8988T (cell line): ENCODE results near the gene PFKL.
"Not testable (repeated sequence)": the region's sequence is repeated elsewhere in the genome, so short reads cannot be mapped to it uniquely, and the experiment has no call there.

Experiments used
- DNase-seq: peaks from one replicate; pipeline ENCODE4 v3.0.0; 2011

The PFKL gene

DNA sequence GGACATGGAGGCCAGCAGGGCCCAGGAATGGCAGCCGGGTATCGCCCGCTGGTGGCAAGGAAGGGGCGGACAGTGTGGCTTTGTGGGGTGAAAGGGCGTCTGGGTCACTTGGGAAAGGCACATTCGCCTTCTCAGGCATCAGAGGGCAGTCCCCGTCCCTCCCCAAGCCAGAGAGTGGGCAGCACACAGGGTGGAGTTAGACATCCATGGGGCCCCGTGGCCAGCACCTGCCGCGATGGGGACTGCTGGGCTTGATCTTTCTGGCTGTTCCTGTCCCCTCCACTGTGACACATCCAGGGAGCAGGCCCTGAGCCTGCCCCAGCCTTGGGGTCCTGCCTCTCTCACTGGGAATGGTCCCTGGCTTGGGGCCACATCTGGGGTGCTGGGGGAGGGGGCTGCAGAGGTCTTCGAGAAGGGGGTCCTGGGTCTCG is 49.6 kb downstream of the PFKL start:
- no peak for DNase-seq

DNA sequence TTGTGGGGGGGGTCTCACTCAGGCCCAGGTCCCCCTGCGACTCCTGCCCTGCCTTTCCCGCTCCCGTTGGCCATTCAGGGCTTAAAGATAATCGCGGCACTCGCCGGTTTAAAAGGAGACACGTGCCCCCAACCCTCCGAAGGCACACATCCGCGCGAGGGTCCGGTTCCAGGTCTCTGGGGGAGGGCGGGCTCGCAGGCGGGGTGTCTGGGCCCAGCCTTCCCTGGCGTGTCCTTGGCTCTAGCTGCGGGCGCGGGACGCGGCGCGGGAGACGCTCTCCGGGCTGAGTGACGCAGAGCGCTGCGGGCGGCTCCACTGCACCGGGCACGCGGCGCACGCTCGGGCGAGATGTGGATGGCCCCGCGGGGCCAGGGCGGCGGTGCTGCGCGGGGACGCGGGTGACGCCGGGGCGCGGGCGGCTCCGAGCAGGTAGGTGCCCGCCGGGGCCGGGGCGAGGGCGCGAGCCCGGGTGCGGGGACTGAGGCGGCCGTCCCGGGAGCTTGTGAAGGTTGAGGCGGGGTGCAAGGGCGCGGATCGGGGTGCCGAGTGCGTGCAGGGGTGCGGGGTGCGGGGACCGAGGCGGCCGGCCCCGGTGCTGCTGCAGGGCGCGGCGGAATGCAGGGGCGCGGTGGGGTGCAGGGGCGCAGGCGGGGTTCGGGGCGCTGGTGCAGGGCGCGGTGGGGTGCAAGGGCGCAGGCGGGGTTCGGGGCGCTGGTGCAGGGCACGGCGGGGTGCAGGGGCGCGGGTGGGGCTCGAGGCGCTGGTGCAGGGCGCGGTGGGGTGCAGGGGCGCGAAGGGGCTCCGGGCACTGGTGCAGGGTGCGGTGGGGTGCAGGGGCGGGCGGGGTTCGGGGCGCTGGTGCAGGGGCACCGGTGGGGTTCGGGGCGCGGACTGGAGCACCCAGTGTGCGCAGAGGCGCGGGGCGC is 50.3 kb downstream of the PFKL start:
- no peak for DNase-seq

DNA sequence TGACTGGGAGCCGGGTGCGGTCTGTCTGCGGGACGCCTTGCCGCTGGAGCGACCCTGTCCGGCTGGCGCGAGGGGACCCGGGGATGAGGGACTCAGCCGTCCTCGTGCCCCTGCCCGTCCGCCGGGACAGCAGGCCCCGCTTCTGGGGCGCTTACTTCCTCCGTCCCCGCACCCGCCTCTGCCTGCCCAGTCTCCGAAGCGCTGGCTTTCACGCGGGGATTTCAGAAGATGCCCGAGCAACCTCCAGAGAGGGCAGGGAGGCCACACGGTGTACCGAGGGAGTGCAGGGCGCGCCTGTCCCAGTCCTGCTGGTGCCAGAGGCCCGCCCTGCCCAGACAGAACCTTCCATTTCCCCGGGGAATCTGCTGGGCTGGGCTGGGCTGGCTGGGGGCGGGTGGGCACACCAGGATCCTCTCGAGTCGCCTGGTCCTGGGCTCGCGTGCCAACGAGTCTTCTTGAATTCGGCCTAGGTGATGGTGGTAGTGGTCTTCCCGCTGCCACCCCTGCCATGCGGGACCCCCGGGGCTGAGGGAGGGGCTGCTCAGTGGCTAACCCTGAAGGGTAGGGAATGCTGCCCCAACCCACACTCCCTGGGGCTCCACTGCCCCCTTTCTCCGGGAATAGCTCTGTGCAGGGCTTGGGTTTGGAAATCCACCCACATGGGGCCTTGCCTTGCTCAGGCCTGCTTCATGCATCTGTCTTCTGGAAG is 51.1 kb downstream of the PFKL start:
- DNase-seq: no peak

DNA sequence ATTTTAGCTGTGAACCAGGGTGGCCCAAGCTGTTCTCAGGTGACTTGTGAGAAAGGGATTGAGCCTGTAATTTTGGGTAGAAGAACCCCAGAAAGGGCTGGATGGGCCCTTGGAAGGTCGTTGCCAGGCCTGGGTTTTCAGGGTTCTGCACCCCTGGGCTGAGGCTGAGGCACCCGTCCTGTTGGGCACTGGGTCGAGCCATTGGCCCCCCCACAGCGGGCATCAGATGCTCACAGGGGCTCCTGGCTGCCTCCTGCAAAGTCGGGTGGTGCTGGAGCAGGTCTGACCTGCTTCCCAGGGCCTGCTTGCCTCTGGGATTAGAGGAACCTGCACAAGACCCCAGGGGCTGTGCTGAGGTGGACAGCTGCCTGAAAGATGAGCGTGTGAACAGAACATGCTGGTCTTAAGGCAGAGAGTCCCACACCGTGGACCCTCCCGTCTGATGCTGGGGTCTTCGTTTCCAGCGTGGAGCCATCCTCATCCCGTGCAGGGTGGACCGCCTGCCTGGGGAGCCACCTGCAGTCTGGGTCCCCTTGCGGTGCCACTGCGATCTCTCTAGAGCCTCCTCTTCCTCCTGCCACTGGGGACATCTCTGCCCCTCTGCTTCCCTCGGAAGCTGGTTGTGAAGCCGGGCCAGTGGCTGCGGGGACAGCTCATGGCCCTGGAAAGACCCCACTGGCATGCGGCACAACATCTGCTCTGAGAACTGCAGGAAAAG is 51.8 kb downstream of the PFKL start:
- no peak for DNase-seq

DNA sequence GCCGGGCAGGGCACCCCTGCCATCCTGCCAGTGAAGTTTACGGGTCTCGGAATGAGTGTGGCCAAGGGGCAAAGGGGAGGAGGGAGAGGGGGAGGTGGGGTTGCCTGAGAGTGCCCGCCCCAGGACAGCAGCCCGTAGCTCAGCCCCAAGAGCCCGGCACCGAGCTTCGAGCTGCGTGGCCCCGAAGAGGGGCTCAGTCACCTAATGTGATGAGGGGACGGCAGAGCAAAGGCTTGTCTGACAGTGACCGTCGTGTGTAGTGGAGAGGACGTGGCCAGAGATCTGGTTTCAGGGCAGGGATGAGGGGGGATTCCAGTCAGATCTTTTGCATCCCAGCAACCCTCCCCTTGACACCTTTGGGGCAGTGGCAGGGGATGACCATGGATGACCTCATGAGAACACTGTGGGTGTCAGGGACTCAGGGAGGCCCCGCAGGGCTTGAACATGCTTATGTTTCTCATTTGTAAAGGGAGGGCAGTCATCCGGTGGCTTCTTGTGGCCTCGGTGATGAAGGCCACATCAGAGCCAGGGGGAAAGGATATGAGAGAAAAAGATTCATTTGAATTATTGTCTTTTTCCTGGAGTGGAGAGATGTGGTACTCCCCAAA is 52.5 kb downstream of the PFKL start:
- DNase-seq: no peak

DNA sequence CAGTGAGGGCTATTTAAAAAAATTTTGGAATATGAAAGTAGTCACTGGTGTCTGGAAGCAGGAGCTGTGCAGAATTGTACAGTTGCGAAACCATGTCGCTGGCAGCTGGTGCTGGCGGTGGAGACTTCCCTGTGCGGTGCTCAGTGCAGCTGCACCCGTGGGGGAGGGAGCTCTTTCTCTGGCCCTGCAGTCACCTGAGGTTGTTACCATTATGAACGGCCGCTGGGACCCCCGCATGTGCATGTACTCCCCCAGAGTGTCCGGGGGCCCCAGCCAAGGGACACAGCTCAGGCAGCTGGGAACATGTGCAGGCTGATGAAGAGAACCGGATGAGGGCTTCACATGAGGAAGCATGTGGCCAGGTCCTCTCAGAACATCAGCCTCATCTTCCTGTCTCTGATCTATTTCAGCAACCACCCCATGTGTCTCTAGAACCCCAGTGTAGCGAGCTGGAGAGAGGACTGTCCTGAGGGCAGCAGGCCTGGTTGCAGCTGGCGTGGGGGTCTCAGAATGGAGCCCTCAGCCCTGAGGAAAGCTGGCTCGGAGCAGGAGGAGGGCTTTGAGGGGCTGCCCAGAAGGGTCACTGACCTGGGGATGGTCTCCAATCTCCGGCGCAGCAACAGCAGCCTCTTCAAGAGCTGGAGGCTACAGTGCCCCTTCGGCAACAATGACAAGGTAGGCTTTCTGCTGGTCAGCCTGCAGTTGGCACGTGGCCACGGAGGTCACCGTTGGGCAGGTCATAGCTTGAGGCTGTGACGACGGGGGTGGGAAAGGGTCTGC is 53.5 kb downstream of the PFKL start, which contains the start of gene TRPM2:
Gene TRPM2 (plus strand): TSS at position 431 of the 780 bp plus-strand sequence. CDS start 80 bp downstream, at position 511.
- DNase-seq: no peak

DNA sequence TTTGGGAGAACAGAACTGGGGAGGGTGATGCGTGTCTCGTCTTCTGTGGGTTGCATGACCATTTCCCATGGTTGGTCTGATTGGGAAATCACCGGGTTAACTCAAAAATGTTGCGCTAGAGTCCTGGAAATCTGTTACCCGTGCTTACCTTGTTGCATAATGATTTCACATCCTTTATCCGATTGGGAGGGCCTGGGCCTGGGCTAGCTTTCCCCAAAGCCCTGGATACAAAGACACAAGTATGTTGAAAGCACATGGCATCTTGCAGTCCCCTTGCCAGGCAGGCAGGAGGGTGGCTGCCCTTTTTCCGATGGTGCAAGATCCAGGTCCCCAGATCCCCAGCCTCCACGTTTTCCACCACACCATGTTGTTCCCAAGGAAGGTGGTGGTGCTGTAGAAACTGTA is 54.1 kb downstream of the PFKL start:
- DNase-seq: no peak

DNA sequence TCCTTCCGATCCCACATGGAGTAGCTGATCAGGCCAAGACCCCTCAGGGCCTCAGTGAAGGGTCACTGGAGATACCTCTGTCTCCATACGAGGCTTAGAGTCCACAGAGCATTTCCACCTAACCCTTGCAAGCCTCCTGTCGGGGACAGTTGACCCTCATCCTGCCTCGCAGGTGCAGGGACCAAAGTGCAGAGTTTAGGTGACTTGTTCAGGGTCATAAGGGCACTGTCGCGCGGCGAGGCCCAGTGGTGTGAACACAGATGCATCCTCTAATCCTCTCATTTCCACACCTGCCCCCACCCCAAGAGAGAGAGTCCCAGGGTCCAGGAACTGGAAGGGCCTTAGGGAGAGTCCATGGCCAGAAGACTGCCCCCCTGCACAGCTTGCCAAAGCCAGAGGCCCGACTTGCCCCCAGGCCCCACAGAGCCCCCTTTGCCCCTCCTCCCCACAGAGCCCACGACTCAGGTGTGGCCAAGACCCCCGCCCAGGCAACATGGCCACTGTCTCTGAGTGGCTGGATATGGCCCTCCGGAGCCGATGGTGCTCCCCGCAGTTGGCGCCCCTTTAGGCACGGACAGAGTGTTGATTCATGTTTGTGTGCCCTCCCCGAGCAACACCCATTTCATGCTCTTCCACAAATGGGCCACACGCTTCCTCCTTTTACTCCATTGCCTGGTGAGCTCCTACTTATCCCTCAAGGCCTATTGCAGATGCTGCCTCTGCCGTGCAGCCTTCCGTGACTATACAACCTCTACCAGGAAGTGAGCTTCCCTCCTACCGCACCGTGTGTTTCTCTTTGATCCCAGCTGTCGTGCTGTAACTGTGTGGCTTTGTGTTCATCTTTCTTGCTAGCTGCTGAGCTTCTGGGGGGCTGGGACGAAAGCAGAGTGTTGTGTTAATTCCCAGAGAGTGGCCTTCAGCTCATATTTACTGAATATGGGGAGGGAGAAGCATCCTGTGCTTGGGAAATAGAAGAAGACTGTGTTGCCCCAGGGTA is 55.2 kb downstream of the PFKL start:
- no peak for DNase-seq

DNA sequence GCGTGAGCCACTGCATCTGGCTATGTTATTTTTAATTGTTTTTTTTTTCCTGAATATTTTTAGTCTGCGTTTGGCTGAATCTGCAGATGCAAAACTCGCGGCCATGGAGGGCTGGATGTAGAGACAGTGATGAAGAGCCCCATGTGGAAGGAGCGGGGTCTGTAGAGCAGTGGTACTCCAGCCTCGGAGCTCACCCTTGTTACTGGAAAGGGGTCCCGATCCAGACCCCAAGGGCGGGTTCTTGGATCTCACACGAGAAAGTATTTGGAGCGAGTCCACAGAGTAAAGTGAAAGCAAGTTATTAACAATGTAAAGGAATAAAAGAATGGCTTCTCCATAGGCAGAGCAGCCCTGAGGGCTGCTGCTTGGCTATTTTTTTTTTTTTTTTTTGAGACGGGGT is 56.3 kb downstream of the PFKL start:
- no peak for DNase-seq

DNA sequence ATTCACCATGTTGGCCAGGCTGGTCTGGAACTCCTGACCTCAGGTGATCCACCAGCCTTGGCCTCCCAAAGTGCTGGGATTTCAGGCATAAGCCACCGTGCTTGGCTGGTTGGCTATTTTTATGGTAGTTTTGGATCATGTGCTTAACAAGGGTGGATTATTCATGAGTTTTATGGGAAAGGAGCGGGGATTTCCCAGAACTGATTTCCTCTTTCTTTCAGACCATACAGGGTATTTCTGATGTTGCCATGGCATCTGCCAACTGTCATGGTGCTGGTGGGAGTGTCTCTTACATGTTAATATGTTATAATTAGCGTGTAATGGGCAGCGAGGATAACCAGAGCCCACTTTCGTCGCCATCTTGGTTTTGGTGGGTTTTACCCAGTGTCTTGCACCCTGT is 56.8 kb downstream of the PFKL start:
- no peak for DNase-seq

DNA sequence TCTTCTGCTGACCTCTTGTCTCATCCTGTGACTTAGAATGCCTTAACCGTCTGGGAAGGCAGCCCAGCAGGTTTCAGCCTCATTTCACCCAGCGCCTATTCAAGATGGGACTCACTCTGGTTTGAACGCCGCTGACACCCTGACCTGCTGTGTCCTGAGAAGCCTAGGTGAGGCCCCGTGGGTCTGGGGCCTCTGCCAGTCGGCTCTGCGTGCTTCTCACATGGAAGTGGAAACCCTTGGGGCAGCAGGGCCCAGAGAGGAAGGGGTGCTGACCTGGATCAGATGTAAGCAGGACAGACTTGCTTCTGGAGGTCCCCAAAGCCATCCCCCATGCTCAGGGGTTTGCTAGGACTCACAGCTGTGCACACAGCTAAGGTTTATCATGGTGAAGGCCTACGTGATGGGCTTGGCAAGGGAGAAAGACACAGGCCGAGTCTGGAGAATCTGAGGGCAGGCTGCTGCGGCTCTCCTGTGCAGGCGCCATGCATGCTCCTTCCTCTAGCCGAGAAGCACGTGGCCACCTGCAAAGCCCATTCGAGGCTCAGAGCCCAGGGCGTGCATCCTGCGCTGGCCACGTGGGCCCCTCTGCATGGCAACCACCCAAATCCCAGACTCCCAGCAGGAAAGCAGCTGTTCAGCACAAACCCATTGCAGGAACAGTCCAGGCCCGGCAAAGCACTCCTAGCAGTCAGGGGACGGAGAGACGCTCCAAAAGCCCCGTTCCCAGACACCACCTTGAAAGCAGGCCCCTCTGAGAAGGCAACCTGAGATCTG is 57.4 kb downstream of the PFKL start:
- no peak for DNase-seq

DNA sequence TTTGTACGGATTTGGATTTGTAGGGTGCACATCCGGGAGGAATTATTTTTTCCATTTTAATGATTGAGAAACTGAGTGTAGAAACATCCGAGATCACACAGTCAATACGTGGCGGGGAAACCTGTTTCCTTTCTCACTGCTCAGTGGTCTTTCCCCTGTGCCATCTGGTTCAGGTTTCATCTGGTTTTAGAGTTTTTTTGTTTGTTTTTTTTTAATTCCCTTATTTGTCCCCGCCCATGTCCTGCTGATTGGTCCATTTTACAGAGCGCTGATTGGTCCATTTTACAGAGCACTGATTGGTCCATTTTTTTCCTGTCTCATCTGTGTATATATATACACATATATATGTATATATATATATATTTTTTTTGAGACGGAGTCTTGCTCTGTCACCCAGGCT is 59.5 kb downstream of the PFKL start:
- no peak for DNase-seq

DNA sequence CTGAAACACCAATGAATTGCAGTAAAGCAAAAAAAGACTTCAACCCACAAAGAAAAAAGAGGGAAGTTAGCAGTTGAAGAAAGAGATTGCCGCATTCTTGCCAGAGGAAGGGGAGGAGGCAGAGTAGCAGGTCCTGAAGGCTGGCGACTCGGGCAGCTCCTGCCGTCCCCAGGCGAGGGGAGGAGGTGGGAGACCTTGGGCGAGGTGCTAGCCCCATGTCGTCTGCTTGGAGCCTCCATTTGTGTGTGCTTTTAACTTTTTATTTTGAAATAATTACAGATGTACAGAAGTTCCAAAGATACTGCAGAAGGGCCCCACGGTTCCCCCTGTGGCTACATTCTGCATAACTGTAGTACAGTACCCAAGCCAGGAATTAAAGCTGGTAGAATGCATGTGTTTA is 60.3 kb downstream of the PFKL start:
- DNase-seq: no peak

DNA sequence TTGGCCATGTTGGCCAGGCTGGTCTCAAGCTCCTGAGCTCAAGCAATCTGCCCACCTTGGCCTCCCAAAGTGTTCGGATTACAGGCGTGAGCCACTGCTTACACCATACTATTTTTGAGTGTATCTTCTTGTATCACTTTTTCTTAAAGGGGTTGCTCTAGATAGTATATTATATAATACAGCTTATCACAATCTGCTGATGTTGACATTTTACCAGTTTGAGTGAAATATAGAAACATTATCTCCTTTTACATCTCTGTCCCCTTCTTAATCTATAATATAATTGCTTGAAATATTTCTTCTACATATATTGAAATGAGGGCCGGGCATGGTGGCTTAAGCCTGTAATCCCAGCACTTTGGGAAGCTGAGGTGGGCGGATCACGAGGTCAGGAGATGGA is 62.0 kb downstream of the PFKL start:
- not testable (repeated sequence) for DNase-seq

DNA sequence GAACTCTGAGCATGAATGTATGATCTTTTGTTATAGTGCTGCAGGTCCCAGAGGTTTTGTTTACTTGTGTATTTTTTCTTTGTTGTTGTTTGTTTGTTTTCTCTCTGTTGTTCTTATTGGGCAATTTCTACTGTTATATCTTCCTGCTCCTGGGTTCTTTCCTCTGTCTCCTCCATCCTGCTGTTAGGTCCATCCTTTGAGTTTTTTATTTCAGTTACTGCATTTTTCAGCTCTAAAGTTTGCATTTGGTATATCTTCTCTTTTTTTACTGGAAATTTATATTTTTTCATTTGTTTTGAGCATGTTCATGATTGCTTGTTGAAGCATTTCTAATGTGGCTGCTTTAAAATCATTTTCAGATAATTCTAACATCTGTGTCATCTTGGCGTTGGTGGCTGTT is 63.4 kb downstream of the PFKL start:
- no peak for DNase-seq

DNA sequence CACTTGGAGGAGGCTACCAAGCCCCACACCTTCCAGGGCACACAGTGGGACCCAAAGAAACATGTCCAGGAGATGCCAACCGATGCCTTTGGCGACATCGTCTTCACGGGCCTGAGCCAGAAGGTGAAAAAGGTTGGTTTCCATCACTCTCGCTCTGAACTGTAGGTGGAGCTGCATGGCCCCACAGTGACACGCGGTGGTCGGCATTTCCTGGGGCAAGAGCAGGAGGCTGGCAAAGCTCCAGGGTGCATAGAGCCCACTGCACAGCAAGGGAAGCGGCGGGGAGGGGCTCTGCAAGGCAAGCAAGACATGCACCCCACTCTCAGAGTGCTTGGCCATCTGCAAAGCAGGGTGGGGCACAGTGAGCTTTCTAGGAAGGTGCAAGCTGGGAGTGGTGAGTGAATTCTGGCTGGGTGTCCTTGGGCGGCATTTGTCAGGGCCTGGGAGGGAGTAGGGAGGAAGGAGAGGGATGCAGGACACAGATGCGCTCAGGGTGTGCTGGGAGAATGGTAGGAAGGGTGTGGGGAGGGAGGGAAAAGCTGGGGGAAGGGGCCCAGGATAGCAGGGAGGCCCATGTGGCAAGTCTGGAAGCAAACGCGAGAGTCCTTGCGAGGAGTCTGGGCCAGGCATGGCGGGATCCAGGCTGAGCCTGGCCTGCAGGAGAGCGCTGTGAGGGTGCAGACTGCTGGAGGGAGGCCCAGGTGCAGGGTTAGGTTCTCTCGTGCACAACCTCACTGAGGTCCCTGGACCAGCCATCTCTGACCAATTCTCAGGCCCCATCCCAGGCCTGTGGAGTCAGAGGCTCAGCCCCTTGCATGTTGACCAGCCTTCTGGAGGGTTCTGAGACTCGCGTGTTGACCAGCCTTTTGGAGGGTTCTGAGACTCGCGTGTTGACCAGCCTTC is 64.5 kb downstream of the PFKL start:
- no peak for DNase-seq

DNA sequence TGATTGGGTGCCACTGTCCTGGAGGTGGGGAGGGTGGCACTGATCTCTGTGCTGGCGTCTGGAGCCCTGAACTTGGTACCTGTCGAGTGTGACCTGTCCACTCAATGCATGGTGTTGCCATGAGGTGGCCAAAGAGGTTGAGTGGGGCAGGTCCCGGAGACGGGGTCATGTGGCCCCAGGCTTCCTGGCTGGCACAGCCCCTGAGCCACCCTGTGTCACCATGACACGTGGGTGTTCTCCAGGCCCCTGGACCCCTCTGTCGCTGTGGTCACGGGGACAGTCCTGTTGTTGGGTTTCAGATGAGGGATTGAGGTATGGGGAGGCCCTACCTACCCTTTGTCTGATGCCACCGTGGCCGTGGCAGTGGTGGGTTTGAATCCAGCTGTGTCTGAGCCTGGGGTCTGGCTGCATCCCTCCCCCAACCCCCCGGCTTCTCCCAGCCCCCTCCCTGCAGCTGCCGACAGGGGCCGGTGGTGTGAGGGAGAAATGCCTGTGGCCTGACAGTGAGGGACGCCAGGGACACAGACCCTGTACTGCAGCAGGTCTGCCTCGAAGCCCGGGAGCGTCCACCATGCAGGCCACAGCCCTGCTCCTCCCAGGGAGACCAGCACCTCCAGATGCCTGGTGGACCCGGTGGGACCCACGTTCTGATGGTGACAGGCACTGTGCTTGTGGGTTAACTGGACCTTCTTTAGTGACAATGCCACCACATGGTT is 65.6 kb downstream of the PFKL start:
- DNase-seq: no peak

DNA sequence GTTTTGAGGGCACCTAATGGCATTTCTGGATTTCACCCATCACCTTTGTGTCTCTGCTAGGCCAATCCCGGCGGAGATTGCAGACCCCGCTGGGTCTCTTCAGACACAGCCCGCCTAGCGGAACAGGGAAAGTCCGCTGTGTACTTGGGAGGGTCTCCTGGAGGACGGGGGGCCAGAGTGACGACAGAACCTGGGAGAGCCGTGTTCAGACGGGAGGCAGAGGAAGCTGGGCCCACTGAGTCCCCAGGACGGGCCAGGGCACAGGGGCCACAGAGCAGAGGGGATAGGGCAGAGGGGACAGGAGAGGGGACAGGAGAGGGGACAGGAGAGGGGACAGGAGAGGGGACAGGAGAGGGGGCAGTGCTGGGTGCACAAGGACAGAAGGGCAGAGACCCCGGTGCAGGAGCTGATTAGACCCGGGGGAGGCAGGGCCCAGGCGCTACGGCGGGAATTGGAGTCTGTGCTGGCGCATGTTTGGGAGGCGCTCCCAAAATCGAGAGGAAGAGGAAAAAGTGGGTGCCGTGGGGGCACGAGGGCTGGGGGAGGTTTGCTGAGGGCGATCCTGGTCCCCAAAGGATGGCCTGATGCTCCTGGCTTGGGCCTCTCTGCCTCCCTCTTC is 66.2 kb downstream of the PFKL start:
- DNase-seq: no peak
